GM13976 (cell line): ENCODE results near the gene GALNT18.

Experiments
- DNase-seq: peaks from one replicate; pipeline ENCODE4 v3.0.0; 2012; ENCODE audit warnings: low spot score
- in situ Hi-C: fragments of 300-500 bp; cut with MboI; formaldehyde crosslinking; loops from one replicate; pipeline ENCODE4 v1.12.0; 2022; ENCODE audit warnings: low sequenced_read_pairs, mixed read lengths, inconsistent platforms; ENCODE audit not compliant: unreplicated experiment
- TF ChIP-seq, protein P1 (sequence below): IDR thresholded peaks from 2 replicates; pipeline ENCODE4 v1.5.1; 2012; ENCODE audit warnings: borderline replicate concordance, mild to moderate bottlenecking; ENCODE audit not compliant: insufficient read depth; ENCODE audit errors: extremely low read depth, missing control alignments, control extremely low read depth

GALNT18 gene

DNA sequence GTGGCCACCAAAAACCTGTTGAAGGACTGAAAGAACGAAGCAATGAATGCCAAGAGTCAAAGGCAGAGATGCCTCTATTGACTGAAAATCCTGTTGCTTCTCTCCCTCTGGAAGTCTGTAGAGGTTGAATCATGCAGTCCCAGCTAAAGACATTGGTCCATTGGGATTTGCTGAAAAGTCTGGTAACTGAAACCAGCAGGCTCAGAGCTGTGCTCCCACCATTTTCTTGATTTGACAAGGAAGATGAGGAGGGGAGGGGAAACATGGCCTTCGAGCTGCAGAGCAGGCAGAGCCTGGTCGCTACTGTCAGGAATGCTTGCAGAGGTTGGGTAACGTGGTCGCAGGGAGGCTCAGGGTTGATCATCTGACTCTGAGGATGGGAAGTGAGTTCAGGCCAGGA is 196.0 kb downstream of the GALNT18 start:
- no peak for DNase-seq
- in situ Hi-C loops = no loop called here
- TF ChIP-seq, protein P1, sequence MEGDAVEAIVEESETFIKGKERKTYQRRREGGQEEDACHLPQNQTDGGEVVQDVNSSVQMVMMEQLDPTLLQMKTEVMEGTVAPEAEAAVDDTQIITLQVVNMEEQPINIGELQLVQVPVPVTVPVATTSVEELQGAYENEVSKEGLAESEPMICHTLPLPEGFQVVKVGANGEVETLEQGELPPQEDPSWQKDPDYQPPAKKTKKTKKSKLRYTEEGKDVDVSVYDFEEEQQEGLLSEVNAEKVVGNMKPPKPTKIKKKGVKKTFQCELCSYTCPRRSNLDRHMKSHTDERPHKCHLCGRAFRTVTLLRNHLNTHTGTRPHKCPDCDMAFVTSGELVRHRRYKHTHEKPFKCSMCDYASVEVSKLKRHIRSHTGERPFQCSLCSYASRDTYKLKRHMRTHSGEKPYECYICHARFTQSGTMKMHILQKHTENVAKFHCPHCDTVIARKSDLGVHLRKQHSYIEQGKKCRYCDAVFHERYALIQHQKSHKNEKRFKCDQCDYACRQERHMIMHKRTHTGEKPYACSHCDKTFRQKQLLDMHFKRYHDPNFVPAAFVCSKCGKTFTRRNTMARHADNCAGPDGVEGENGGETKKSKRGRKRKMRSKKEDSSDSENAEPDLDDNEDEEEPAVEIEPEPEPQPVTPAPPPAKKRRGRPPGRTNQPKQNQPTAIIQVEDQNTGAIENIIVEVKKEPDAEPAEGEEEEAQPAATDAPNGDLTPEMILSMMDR = no peak

DNA sequence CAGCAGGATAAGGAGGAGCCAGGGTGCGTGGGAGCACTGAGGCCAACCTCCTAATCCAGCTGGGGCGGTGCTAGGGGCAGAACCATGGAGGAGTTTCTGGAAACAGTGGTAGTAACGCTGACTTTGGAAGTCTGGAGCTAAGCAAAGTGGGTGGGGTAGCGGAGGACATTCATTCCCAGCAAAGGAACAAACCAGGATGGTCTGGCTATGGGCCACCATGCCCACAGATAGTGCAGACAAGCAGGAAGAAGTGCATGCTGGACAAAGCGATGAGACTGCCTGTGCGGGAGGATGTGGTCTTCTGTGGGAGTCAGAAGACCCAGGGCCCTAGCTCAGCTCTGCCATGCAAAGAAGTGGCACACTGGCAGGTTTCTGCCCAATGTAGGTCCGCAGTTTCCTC is 197.1 kb downstream of the GALNT18 start:
- no peak for DNase-seq
- in situ Hi-C loops = no loop called here
- TF ChIP-seq, protein P1 = no peak

DNA sequence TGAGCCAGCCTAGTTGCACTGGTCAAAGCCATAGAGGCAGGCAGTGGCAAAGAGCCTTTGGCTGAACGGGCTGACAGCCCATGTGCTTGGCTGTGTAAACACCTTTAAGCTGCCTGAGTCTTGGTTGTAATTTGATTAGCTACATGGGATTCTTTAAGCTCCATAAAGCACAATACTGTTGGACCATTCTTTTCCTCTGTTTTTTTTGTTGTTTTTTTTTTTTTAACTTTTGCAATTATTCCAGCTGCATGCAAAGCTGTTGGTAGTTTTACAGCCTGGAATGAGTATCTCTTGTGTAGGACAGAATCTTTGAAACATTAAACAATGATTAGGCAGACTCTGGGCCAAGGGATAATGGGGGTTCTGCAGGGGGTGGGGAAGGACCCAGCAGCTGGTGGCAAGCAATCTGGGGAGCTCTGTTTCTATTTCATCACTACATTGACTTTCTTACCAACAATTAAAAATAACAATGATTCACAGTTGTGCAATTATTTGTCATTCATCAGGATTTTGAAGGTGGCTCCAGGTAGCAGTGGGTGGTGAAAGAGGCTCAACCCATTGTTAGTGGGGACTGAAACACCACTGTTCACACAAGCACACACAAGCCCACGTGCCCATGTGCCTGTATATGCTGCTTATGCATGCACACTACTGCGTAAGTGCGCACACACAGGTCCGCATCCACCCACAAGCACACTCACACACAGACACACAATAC is 199.2 kb downstream of the GALNT18 start:
- in situ Hi-C loops = no loop called here
- DNase-seq = no peak
- TF ChIP-seq, protein P1 = no peak

DNA sequence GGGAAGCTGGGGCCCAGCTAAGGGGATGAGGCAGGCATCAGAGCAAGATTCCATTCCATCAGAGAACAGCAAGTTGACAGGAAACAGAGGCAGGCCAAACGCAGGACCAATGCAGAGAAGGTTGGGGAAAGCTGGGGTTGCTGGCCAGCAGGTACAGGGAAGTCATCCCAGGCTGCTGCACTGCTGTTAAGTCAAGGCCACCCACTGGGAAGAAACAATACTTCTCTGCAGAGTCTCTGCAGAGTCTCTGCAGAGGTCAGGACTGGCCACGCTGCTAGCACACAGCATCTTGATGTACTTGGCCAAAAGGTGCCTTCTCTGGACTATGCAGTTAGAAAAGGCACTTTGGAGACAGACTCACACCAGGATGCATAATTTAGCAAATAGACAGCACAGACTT is 200.3 kb downstream of the GALNT18 start:
- DNase-seq = no peak
- TF ChIP-seq, protein P1 = no peak
- in situ Hi-C loops = no loop called here

DNA sequence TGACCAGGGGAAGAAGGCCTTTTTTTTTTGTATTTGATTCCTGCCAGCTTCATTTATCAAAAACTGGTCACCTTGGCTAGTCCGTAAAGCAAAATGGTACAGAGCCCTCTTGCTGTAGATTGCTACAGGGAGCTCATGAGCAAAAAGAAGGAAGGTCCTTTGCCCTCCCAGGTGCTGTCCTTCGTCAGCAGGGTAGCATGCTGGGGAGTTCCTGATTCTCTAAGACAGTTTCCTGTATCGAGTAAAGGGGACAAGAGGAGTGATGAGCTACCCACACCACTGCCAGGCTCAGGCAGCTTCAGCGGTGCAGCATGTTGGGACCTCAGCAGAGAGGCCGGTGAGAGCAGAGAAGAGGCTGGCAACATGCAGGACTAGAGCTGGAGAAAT is 200.9 kb downstream of the GALNT18 start:
- TF ChIP-seq, protein P1 = no peak
- no peak for DNase-seq
- in situ Hi-C loops = no loop called here

DNA sequence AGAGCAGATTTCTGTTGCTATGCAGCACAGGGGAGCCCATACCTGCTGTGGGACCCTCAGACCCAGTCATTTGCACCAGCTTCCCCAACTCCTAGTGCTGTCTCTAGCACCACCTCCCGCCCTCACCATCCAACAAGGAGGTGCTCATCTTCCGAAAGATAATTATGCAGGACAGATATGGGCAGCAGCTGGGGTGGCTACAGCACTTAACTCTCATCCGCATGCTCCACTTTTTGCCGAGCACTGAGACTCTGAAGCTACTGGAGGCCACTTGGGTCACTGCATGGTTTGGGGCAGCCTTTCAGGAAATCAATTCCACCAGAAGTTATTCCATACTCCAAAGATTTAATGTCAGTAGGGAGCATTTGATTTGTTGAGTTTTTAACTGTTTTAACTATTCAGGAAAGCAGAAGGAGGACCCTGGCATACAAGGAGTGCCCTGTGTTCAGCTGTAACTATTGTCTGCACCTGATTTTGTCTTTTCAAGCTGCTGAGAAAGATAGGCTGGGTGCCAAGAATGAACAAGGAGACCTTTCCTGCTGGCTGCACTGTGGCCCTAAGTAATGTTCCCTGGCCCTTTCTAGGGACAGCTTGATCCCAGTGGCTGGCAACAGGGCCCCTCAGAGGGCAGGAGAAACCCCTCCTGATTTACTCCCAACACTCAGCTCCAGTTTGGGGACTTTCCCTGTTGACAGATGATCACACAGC is 201.5 kb downstream of the GALNT18 start:
- in situ Hi-C loops = no loop called here
- TF ChIP-seq, protein P1 = no peak
- DNase-seq = no peak
